ENCODE data around the gene SSB. TPM values are rescaled to one million over a fixed set of nuclear protein-coding genes. Genes with fewer than 3 reads are reported as not detected.

The SSB gene
- total and polyA plus RNA-seq, 2 of the 13 experiments (the other 11 are each of a cell fraction or from before 2014, with no cell fraction given) = 109 to 208 TPM

GRCh38 chr2:169798718-169799592 lies at the start of gene SSB (continued):
- TF ChIP-seq HNRNPK (IDR thresholded peaks at IDR 0.05; ENCODE audit: low read depth, low read length, poor library complexity, severe bottlenecking) (no peak), AGO2 (optimal IDR thresholded peaks at IDR 0.05; ENCODE audit: low read depth, low read length) (peak; percentile 91), PCBP2 (optimal IDR thresholded peaks at IDR 0.05; ENCODE audit: low read depth, low read length, poor library complexity, severe bottlenecking) (no peak), SALL1 (CRISPR knock-in tag; IDR thresholded peaks at IDR 0.05) (peak; percentile 93), ZFP1 (CRISPR knock-in tag; IDR thresholded peaks at IDR 0.05) (peak; percentile 82; the same call in 1 of the 2 replicates), ZNF333 (CRISPR knock-in tag; IDR thresholded peaks at IDR 0.05; ENCODE audit: borderline replicate concordance) (peak; percentile 84), FOXP1 (IDR thresholded peaks at IDR 0.05) (no peak), FOXP1 (CRISPR knock-in tag; IDR thresholded peaks at IDR 0.05) (no peak), REPIN1 (CRISPR knock-in tag; IDR thresholded peaks at IDR 0.05; ENCODE audit: borderline replicate concordance, low read depth) (peak; percentile 91), NFYB (CRISPR knock-in tag; IDR thresholded peaks at IDR 0.05) (peak; percentile 22; the same call in 1 of the 2 replicates), KDM6A (CRISPR knock-in tag; IDR thresholded peaks at IDR 0.05; ENCODE audit: low read depth) (no peak), FOXO1 (CRISPR knock-in tag; IDR thresholded peaks at IDR 0.05) (peak; percentile 62), ZMYM4 (CRISPR knock-in tag; IDR thresholded peaks at IDR 0.05) (peak; percentile 87), ZBTB43 (CRISPR knock-in tag; conservative IDR thresholded peaks at IDR 0.05) (peak; percentile 29; the same call in 1 of the 2 replicates), GLI4 (CRISPR knock-in tag; IDR thresholded peaks at IDR 0.05; ENCODE audit: borderline replicate concordance) (peak; percentile 81; the same call in 1 of the 2 replicates), ZNF577 (CRISPR knock-in tag; IDR thresholded peaks at IDR 0.05; ENCODE audit: borderline replicate concordance, low read depth) (no peak), AGO1 (IDR thresholded peaks at IDR 0.05; ENCODE audit: low read depth, low read length, poor library complexity, severe bottlenecking) (peak; percentile 60), HNRNPH1 (optimal IDR thresholded peaks at IDR 0.05; ENCODE audit: low read depth, low read length) (no peak), GTF3A (CRISPR knock-in tag; conservative IDR thresholded peaks at IDR 0.05) (no peak), SP5 (CRISPR knock-in tag; IDR thresholded peaks at IDR 0.05; ENCODE audit: borderline replicate concordance, low read depth) (peak; percentile 67; the same call in 1 of the 2 replicates), RBM39 (IDR thresholded peaks at IDR 0.05; ENCODE audit: low read depth, low read length, poor library complexity, severe bottlenecking) (peak; percentile 78), ZNF605 (CRISPR knock-in tag; IDR thresholded peaks at IDR 0.05) (peak; percentile 93), THAP11 (CRISPR knock-in tag; IDR thresholded peaks at IDR 0.05) (peak; percentile 85), HCFC1 (IDR thresholded peaks at IDR 0.05; ENCODE audit: low read depth, low read length) (peak; percentile 17; the same call in 1 of the 2 replicates)
- TF ChIP-seq, protein P1, sequence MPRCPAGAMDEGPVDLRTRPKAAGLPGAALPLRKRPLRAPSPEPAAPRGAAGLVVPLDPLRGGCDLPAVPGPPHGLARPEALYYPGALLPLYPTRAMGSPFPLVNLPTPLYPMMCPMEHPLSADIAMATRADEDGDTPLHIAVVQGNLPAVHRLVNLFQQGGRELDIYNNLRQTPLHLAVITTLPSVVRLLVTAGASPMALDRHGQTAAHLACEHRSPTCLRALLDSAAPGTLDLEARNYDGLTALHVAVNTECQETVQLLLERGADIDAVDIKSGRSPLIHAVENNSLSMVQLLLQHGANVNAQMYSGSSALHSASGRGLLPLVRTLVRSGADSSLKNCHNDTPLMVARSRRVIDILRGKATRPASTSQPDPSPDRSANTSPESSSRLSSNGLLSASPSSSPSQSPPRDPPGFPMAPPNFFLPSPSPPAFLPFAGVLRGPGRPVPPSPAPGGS (CRISPR knock-in tag; IDR thresholded peaks at IDR 0.05) = peak; percentile 92
- TF ChIP-seq, protein P2, sequence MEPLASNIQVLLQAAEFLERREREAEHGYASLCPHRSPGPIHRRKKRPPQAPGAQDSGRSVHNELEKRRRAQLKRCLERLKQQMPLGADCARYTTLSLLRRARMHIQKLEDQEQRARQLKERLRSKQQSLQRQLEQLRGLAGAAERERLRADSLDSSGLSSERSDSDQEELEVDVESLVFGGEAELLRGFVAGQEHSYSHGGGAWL (CRISPR knock-in tag; IDR thresholded peaks at IDR 0.05) = peak; percentile 77; the same call in 1 of the 2 replicates
- TF ChIP-seq, protein P3, sequence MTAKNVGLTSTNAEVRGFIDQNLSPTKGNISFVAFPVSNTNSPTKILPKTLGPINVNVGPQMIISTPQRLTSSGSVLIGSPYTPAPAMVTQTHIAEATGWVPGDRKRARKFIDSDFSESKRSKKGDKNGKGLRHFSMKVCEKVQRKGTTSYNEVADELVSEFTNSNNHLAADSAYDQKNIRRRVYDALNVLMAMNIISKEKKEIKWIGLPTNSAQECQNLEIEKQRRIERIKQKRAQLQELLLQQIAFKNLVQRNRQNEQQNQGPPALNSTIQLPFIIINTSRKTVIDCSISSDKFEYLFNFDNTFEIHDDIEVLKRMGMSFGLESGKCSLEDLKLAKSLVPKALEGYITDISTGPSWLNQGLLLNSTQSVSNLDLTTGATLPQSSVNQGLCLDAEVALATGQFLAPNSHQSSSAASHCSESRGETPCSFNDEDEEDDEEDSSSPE (CRISPR knock-in tag; IDR thresholded peaks at IDR 0.05) = peak; percentile 63; the same call in 1 of the 2 replicates

All from HepG2 (cell line).